SHP77 (cell line): ENCODE results near the gene LPGAT1.
"Not testable (repeated sequence)": the region's sequence is repeated elsewhere in the genome, so short reads cannot be mapped to it uniquely, and the experiment has no call there.

Source experiments
- DNase-seq, 2 experiments: peaks; one replicate each; lab custom pipeline; 2025; lab: John Stamatoyannopoulos, UW

The LPGAT1 gene

GRCh38 chr1:211735208-211736170, 95.1 kb downstream of the LPGAT1 start:
- peak in 1 of 2 experiments; percentile 38 for DNase-seq

GRCh38 chr1:211734791-211735190, 95.8 kb downstream of the LPGAT1 start:
- peak; percentile 58 to 61 for DNase-seq

GRCh38 chr1:211734359-211734758, 96.2 kb downstream of the LPGAT1 start:
- peak in 1 of 2 experiments; percentile 33 for DNase-seq

GRCh38 chr1:211732293-211732980, 98.1 kb downstream of the LPGAT1 start:
- no peak for DNase-seq

- no peak for DNase-seq
Observed at GRCh38 chr1:211731456-211732292, 98.9 kb downstream of the LPGAT1 start.

GRCh38 chr1:211730347-211730746, 100.2 kb downstream of the LPGAT1 start:
- DNase-seq: no peak

- DNase-seq: no peak
Observed at GRCh38 chr1:211729238-211729637, 101.3 kb downstream of the LPGAT1 start.

- no peak for DNase-seq
Observed at GRCh38 chr1:211726467-211726995, 104.0 kb downstream of the LPGAT1 start.

GRCh38 chr1:211724687-211725196, 105.8 kb downstream of the LPGAT1 start:
- no peak for DNase-seq

- no peak for DNase-seq
Observed at GRCh38 chr1:211723273-211723672, 107.3 kb downstream of the LPGAT1 start.

- DNase-seq: no peak
Observed at GRCh38 chr1:211722277-211723175, 108.0 kb downstream of the LPGAT1 start.

- DNase-seq: not testable (repeated sequence)
Observed at GRCh38 chr1:211716555-211716954, 114.0 kb downstream of the LPGAT1 start.

GRCh38 chr1:211715971-211716370, 114.6 kb downstream of the LPGAT1 start:
- DNase-seq: no peak

GRCh38 chr1:211714154-211714553, 116.4 kb downstream of the LPGAT1 start:
- DNase-seq: no peak

GRCh38 chr1:211713231-211713630, 117.3 kb downstream of the LPGAT1 start:
- no peak for DNase-seq

- no peak for DNase-seq
Observed at GRCh38 chr1:211711315-211711705, 119.3 kb downstream of the LPGAT1 start.

GRCh38 chr1:211710566-211711314, 119.8 kb downstream of the LPGAT1 start:
- no peak for DNase-seq

GRCh38 chr1:211708926-211709325, 121.6 kb downstream of the LPGAT1 start:
- DNase-seq: no peak

GRCh38 chr1:211708006-211708405, 122.6 kb downstream of the LPGAT1 start:
- DNase-seq: no peak
